ENCODE results near the gene CCDC92B.
"Not testable (repeated sequence)": the region's sequence is repeated elsewhere in the genome, so short reads cannot be mapped to it uniquely, and the experiment has no call there.

The CCDC92B gene

DNA sequence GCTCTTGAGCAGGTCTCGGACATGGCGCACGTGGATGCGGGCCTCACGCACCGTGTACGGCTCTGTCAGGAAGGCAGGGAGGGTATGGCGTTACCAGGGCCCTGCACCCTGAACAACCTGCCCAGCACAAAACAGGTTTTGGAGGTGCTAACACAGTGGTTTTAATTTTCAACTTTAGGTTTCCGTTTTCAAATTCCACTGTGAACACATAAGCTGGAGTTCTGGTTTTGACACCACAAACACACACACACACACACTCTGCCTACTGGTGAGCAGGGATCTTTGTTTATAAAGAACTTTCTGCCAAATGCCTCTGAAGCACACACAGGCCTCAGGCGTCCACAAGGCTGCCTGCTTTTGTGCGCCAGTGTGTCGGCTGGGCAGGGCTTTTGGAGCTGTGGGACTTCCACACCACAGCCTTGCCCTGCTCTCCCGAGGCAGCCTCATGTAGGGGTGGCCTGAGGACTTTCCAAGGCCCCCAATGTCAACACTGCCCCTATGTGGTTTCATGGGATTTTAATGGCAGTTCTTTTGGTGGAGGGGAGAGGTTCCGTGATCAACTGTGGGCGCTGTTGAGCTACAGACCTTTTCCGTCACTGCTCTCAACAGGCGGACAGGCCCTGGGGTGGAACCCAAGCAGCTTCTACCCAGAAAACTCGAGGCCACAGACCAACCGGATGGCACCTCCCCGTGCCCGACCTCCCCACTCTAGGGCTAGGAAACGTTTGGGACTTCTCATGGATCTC, 47.3 kb downstream of the CCDC92B start:
- no peak for DNase-seq

- no peak for DNase-seq
Measured at GRCh38 chr17:2701161-2701995, 48.1 kb downstream of the CCDC92B start.

DNA sequence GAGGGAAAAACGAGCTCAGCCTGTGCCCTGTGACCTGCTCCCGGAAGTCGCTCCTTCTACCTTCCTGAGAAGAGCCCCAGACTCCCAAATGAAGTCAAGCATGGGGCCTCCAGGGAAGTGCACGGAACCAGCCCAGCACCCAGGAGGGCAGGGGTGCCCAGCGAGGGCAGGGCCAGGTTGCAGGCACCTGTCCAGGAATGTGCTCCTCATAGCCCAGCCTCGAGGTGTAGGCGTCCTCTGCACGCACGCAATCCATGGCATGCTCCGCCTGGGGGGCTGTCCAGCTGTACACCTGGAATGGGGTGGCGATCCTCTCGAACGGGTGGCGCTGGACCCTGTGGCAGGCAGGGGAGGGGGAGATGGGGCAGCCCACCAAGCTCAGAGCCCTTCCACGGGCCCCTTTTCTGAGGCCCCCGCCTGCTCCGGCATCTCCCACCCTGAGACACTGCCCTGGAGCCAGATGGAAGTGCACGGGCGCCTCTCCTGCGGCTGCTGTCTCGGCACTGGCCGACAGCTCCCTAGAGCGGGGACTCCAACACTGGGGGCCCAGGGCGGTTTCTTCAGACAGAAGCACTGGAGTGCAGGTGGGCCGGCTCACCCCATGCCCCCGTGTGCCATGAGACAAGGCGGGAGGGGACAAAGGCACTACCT, 48.8 kb downstream of the CCDC92B start:
- DNase-seq: no peak

DNA sequence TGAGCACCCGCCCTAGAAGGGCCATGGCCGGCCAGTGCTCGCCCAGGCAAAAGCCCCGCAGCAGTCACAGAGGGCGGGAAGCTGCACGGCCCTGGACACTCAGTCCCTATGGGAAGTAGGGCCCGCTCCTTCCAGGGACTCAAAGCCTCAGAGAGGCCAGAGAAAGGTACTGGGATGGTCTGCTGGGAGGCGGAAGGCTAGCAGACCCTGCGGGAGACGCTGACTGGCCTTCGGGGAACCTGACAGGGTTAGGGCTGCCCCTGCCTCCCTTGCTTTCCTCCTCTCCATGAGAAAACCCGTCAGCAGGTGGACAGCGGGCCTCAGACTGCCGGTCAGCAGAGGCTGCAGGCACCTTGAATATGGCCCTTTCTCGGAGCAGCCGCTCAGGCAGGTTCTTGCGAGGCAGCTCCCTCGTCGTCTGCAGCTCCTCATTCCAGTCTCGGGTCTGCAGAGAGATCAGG, 49.4 kb downstream of the CCDC92B start:
- DNase-seq: no peak

DNA sequence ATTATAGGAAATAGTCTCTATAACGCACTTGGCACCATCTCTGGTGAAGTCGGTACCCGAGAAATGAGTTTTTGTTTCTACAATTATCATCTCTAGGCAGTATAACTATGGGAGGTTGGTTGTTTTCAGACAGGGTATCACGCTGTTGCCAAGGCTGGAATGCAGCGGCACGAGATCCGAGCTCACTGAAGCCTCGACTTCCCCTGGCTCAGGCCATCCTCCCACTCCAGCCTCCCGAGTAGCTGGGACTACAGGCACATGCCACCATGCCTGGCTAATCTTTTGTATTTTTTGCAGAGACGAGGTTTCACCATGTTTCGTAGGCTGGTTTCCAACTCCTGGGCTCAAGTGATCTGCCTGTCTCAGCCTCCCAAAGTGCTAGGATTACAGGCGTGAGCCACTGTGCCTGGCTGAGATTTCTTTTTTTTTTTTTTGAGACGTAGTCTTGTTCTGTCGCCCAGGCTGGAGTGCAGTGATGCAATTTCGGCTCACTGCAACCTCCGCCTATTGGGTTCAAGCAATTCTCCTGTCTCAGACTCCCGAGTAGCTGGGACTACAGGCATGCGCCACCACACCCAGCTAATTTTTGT, 50.1 kb downstream of the CCDC92B start:
- not testable (repeated sequence) for DNase-seq

- no peak for DNase-seq
Measured at GRCh38 chr17:2697611-2698162, 51.8 kb downstream of the CCDC92B start.

GRCh38 chr17:2695961-2696760, 53.3 kb downstream of the CCDC92B start:
- no peak for DNase-seq

GRCh38 chr17:2695243-2695960, 54.0 kb downstream of the CCDC92B start:
- DNase-seq: no peak

GRCh38 chr17:2694381-2695242, 54.8 kb downstream of the CCDC92B start:
- no peak for DNase-seq

DNA sequence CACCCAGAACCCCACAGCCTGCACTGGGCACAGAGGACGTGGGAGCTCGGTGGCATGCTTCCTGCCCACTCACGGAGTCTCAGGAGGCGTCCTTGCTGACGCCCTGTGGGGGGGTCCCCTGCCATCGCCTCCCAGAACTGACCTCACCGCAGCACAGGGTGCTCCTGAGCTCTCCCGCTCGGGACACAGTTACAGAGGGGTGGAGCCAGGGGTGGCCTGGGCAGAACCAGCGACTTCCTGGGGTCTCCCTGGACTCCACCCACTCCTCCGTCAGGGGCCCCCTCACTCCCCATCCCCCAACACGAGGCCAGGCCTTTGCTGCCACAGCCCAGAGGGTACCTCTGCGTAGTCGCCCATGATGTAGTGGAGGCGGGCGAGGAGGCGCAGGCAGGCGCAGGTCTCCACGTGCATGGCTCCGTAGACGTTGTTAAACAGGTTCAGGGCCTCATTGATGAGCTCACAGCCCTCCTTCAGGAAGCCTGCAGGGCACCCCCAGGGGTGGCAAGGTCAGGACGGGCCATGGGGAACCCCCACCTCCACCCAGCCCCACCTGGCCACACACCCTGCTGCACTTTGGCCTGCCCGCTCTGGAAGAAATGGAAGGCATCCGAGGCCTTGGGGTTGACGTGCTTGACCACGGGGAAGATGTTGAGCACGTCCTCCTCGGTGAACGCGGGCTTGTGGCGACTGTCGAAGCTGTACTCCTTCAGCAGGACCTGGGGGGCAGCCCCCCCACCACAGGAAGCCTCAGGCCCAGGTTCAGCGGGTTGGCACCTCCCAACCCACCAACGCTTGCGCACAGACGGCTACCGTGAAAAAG, 55.7 kb downstream of the CCDC92B start:
- no peak for DNase-seq

GRCh38 chr17:2692781-2693135, 56.7 kb downstream of the CCDC92B start:
- DNase-seq: no peak

DNA sequence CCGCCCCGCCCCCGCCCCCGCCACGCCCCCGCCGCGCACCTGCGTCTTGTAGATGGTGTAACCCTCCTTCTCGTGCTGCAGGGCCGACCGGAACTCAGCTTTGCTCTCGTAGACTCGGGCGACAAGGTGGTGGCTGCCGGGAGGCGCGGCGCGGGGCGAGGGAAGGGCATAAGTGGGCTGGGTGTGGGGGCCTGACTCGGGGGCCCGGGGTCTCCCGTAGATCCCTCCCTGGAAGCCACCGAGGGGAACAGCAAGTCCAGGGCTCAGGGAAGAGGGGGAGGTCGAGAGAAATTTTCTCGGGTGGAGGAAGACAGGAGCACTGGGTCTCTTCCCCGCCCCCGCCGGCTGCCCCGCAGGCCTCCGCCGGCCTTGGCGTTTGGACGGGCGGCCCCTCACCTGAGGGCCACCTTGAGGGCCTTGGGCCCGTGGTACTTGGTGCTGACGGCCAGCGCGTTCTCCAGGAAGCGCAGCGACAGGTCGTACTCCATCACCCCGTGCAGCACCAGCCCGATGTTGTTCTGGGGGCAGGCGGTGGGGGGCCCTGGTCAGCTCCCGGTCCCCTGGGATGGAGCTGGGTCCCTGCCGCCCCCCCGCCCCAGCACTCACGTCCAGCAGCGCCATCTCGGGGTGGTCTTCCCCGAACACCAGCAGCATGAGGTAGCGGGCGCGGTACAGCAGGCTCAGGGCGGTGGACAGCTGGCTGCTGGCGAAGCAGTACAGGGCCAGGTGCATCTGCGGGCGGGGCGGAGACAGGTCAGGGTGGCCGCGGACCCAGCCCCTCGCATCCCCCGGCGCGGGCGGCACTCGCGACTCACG, 57.3 kb downstream of the CCDC92B start:
- no peak for DNase-seq

DNA sequence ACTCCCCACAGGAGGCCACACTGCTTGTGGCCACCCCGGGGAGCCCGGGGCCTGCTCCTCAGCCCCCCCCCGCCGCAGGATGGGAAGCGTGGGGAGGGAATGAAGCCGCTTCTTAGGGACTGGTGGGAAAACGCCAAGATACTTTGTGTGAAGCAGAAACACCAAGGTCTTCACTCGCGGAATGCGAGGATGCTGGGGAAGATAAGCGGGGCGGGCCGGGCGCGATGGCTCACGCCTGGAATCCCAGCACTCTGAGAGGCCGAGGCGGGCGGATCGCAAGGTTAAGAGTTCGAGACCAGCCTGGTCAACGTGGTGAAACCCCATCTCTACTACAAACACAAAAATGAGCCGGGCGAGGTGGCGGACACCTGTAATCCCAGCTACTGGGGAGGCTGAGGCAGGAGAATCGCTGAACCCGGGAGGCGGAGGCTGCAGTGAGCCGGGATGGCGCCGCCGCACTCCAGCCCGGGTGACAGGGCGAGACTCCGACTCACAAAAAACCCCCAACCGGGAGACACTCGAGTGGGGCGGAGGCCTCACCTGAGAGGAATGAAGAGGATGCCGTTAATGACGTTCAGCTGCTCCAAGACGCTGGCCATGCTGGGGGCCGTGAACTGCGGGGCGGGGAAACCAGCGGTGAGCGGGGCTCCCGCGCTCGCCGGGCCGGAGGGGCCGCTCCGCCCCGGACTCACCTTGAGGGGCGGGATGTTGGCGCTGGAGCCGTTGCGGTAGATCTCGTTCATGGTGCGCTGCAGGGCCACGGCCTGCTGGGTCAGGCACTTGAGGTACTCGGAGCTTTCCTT, 58.2 kb downstream of the CCDC92B start:
- no peak for DNase-seq

DNA sequence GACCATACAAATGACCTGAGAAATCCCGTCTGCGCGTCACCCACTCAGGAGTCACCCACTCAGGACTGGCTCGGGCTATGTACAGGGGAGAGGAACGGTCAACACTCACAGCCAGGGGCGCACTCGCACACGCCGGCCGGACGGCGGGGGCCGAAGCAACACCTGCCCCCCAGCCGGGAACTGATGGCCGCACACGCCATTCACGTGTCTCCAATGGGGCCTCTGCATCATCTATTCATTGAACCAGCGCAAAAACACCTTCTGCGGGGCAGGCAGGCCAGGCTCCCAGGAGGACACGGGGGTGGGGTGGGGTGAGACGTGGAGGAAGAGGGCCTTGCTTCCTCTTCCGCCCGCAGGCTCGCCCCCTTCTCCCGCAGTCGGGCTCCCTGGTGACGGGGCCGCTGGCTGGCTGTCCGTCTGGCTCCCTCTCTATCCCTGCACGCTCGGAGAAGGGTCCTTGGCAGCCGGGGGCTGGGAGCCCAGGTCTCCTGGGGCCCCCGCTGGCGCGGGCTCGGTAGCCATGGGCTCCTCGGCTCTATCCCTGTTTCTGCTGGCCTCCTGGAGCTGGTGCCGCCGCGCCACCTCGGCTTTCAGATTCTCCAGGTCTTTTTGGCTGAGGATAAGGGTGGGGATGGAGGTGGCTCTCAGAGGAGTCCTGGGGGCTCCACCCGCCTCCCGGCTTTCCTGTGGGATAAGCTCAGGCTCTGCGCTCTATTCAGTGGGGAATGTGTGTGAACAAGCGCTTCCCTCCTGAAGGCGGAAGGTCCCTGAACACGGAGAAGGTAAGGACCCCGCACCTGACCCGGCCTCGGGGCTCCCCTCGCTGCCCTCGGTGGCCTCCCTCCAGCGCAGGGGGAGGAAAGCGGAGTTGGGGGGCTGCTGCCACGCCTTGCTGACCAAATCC, 59.0 kb downstream of the CCDC92B start:
- DNase-seq: no peak

GRCh38 chr17:2689411-2690164, 59.9 kb downstream of the CCDC92B start:
- DNase-seq: no peak

Measured in GOT3 (cell line).